Neuronal stem cell (in vitro differentiated cells): ENCODE results near the gene RGS6.

Experiments used
- DNase-seq: peaks from one replicate; pipeline ENCODE4 v3.0.0-alpha.2; 2013; ENCODE audit warnings: low spot score
- H2AFZ ChIP-seq: one replicate; pipeline ENCODE4 v1.6.1; 2013; ENCODE audit warnings: mild to moderate bottlenecking, low read length, inconsistent platforms
- H2AK5ac ChIP-seq: 2 replicates; pipeline ENCODE4 v1.6.1; 2013; ENCODE audit warnings: low read depth, mild to moderate bottlenecking, inconsistent platforms, low read length, moderate library complexity, mixed read lengths
- H2BK120ac ChIP-seq: 2 replicates; pipeline ENCODE4 v1.6.1; 2013; ENCODE audit warnings: low read depth, mild to moderate bottlenecking, inconsistent platforms, low read length, moderate library complexity, mixed read lengths
- H2BK12ac ChIP-seq: one replicate; pipeline ENCODE4 v1.6.1; 2013; ENCODE audit warnings: low read length, inconsistent platforms
- H2BK15ac ChIP-seq: 2 replicates; pipeline ENCODE4 v1.6.1; 2013; ENCODE audit warnings: mild to moderate bottlenecking, low read length, inconsistent platforms, mixed read lengths
- H2BK5ac ChIP-seq: one replicate; pipeline ENCODE4 v1.6.1; 2013; ENCODE audit warnings: inconsistent platforms, mild to moderate bottlenecking, low read length, moderate library complexity
- H3K14ac ChIP-seq: one replicate; pipeline ENCODE4 v1.6.1; 2013; ENCODE audit warnings: low read length, inconsistent platforms
- H3K18ac ChIP-seq: 2 replicates; pipeline ENCODE4 v1.6.1; 2013; ENCODE audit warnings: low read length, inconsistent platforms
- H3K23ac ChIP-seq: 2 replicates; pipeline ENCODE4 v1.6.1; 2013; ENCODE audit warnings: low read depth, mild to moderate bottlenecking, mixed read lengths, low read length, inconsistent platforms; ENCODE audit not compliant: poor library complexity
- H3K27ac ChIP-seq: replicated peaks from 3 replicates; pipeline ENCODE4 v1.5.1; 2013; ENCODE audit warnings: low read length, inconsistent platforms
- H3K27me3 ChIP-seq, 3 experiments: 2 replicates each; pipeline ENCODE4 v1.6.1; 2013; ENCODE audit warnings: low read length in 3 of 3, mild to moderate bottlenecking in 2 of 3, inconsistent platforms in 1 of 3, low read depth in 1 of 3, mixed read lengths in 1 of 3, moderate library complexity in 1 of 3; ENCODE audit not compliant: control insufficient read depth in 3 of 3, insufficient read depth in 3 of 3
- H3K36me3 ChIP-seq, 2 donors: replicated peaks in 1 of 2; 2 replicates each; pipeline ENCODE4 v1.6.1; 2013; ENCODE audit warnings: low read length in 2 of 2; ENCODE audit not compliant: control insufficient read depth in 2 of 2, insufficient read depth in 2 of 2
- H3K4ac ChIP-seq: 2 replicates; pipeline ENCODE4 v1.6.1; 2013; ENCODE audit warnings: inconsistent platforms, mild to moderate bottlenecking, low read length, moderate library complexity
- H3K4me1 ChIP-seq, 2 donors: 1 replicate in 1 of 2; 2 replicates in 1 of 2; pipeline ENCODE4 v1.6.1; 2013; ENCODE audit warnings: low read length in 2 of 2, low read depth in 1 of 2; ENCODE audit not compliant: control insufficient read depth in 2 of 2, insufficient read depth in 1 of 2
- H3K4me2 ChIP-seq: one replicate; pipeline ENCODE4 v1.6.1; 2013; ENCODE audit warnings: mild to moderate bottlenecking, low read length, inconsistent platforms; ENCODE audit not compliant: insufficient read depth, poor library complexity, severe bottlenecking
- H3K4me3 ChIP-seq, 2 donors: 2 replicates each; pipeline ENCODE4 v1.5.1; 2013; ENCODE audit warnings: low read length in 2 of 2, mild to moderate bottlenecking in 2 of 2, inconsistent platforms in 1 of 2, moderate library complexity in 1 of 2
- H3K79me1 ChIP-seq: one replicate; pipeline ENCODE4 v1.6.1; 2013; ENCODE audit warnings: low read depth, mild to moderate bottlenecking, inconsistent platforms, low read length, moderate library complexity
- H3K9ac ChIP-seq: one replicate; pipeline ENCODE4 v1.6.1; 2013; ENCODE audit warnings: mild to moderate bottlenecking, low read depth, low read length, inconsistent platforms; ENCODE audit not compliant: poor library complexity
- H3K9me3 ChIP-seq, 2 donors: replicated peaks in 1 of 2; 2 replicates each; pipeline versions ENCODE3 to v1.6.1; 2013; ENCODE audit warnings: low read length in 2 of 2, mild to moderate bottlenecking in 2 of 2, inconsistent platforms in 1 of 2, low read depth in 1 of 2, mixed read lengths in 1 of 2, moderate library complexity in 1 of 2; ENCODE audit not compliant: control insufficient read depth in 2 of 2, insufficient read depth in 1 of 2
- H4K8ac ChIP-seq: one replicate; pipeline ENCODE4 v1.6.1; 2013; ENCODE audit warnings: low read depth, mild to moderate bottlenecking, inconsistent platforms, low read length, moderate library complexity
- H4K91ac ChIP-seq: one replicate; pipeline ENCODE4 v1.6.1; 2013; ENCODE audit warnings: low read length, low read depth, mild to moderate bottlenecking, inconsistent platforms; ENCODE audit not compliant: poor library complexity
- WGBS, 2 donors: extraction: QIAGEN DNeasy Blood & Tissue Kit; methylation state at CpG; one replicate each; pipeline ENCODE4 v1.1.7; 2013; ENCODE audit warnings: missing lambda C conversion rate in 2 of 2, mixed read lengths in 1 of 2; ENCODE audit not compliant: insufficient read length in 2 of 2, insufficient replicate concordance in 1 of 2; ENCODE audit errors: extremely low coverage in 2 of 2; 5-methylcytosine and 5-hydroxymethylcytosine counted together

The RGS6 gene

DNA sequence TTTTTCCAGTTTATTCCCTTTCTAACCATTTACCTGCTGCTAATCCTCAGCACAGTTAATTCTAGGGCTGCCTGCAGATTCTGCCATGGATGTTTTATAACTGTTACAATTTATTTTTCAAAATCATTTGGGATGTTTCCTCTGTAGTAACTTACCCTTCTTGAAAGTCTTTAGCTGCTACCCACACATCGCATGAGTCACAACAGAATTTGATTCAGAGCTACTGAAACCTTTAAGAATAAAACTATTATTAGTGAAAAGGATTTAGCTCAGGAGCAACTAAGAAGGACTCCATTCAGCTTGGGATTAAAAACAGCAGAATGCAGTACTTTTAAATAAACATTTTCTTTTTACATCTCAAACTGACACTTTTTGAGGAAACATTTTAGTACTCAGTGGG, 41.7 kb upstream of the RGS6 start:
- H2BK120ac ChIP-seq: no peak overlapping the region
- WGBS, 2 donors: no CpG with 5 or more reads among the region's 1 CpG

DNA sequence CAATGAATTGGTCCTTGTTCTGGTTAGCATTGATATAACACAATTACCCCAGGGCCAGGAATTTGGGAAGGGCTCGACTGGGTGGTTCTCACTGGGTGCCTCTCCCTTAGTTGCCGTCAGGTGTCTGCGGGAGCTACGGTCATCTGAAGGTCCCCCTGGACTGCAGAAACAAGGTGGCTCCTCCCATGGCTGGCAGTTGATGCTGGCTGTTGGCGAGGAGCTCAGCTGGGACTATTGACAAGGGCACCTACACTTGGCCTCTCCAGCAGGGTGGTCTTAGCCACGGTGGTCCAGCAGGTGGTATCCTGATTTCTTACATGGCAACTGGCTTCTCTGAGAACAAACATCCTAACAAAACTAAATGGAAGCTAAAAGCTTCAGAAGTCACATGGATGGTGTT, 41.0 kb upstream of the RGS6 start:
- Histone ChIP-seq H2BK120ac (no peak overlapping the region), H2AK5ac (no peak overlapping the region), H3K9me3 (no peaks in the 10 kb centered on the region), H3K27me3 (peaks cover 0 to 6% (median 0%) of the 10 kb centered on the region in 3 experiments), H2BK12ac (no peak overlapping the region), H3K4me3 (no peak overlapping the region), H3K79me1 (no peaks in the 10 kb centered on the region), H3K4me1 (peaks cover 0 to 12% of the 10 kb centered on the region in 2 donors), H2BK5ac (no peak overlapping the region), H2BK15ac (no peak overlapping the region), H3K4me2 (no peak overlapping the region), H3K9ac (no peak overlapping the region), H3K36me3 (no peaks in the 10 kb centered on the region), H3K27ac (no peak overlapping the region), H2AFZ (no peak overlapping the region), H4K8ac (no peak overlapping the region), H4K91ac (no peak overlapping the region), H3K23ac (no peak overlapping the region), H3K4ac (no peak overlapping the region), H3K14ac (no peak overlapping the region), H3K18ac (peak overlapping the region; percentile 24)
- no peak for DNase-seq
- WGBS, 2 donors: no CpG with 5 or more reads among the region's 6 CpGs

More for the DNA sequence above, 41.7 kb upstream of the RGS6 start:
- Histone ChIP-seq H3K4me2 (no peak overlapping the region), H2BK15ac (no peak overlapping the region), H3K18ac (no peak overlapping the region), H4K8ac (no peak overlapping the region), H2AK5ac (no peak overlapping the region), H3K4ac (no peak overlapping the region), H3K4me3 (no peak overlapping the region), H2BK5ac (no peak overlapping the region), H3K23ac (no peak overlapping the region), H3K36me3 (no peaks in the 10 kb centered on the region), H3K9ac (no peak overlapping the region), H3K27me3 (peaks cover 0 to 6% (median 0%) of the 10 kb centered on the region in 3 experiments), H3K4me1 (peaks cover 0 to 12% of the 10 kb centered on the region in 2 donors), H2BK12ac (no peak overlapping the region), H3K79me1 (no peaks in the 10 kb centered on the region), H3K27ac (no peak overlapping the region), H3K14ac (no peak overlapping the region), H2AFZ (no peak overlapping the region), H3K9me3 (no peaks in the 10 kb centered on the region), H4K91ac (no peak overlapping the region)
- no peak for DNase-seq

DNA sequence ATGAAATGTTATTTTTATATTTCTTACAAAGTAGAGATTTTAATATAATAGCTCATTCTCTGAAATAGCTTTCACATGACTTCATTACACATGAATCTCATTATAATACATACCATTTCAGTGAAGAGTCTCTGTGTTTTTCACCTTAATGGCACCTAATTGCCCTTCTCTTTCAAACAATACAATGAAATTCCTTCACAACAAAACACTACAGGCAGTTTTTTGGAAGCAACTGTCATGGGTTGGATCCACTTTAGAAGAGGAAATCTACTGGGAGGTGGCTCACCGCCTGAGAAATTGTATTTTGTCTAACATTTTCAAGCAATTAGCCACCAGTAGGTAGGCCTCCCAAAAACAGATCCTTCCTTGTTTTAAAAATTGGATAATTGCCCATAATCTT, 40.3 kb upstream of the RGS6 start:
- Histone ChIP-seq H2BK5ac (no peak overlapping the region), H2AK5ac (no peak overlapping the region), H3K4ac (no peak overlapping the region), H3K9ac (no peak overlapping the region), H3K36me3 (no peaks in the 10 kb centered on the region), H4K8ac (no peak overlapping the region), H2BK12ac (no peak overlapping the region), H3K79me1 (no peaks in the 10 kb centered on the region), H2AFZ (no peak overlapping the region), H2BK15ac (no peak overlapping the region), H3K9me3 (no peaks in the 10 kb centered on the region), H3K27ac (peak overlapping the region; percentile 16), H3K4me2 (no peak overlapping the region), H3K14ac (no peak overlapping the region), H4K91ac (no peak overlapping the region), H3K4me1 (peaks cover 0 to 12% of the 10 kb centered on the region in 2 donors), H3K4me3 (no peak overlapping the region), H3K27me3 (peaks cover 0 to 6% (median 0%) of the 10 kb centered on the region in 3 experiments), H2BK120ac (no peak overlapping the region), H3K23ac (no peak overlapping the region), H3K18ac (no peak overlapping the region)
- no CpG with 5 or more reads among the region's 1 CpG for WGBS, 2 donors
- DNase-seq: no peak

DNA sequence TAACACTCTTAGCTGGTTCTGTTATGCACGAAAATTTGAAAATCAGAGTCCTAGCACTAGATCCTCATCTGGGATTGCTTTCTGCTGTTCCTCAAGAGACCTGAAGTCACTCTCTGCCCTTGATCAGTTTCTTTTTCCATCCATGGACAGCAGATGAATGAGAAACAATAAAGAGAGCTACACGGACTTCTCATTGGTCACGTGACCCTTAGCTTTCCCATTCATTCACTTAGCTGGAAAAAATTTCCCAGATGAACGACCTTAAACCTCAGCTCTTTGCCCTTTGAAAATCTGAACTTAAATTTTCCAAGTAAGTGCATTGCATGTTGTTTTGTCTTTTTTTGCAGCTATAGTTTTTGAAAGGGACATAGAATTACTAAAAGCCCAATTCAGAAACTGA, 27.2 kb upstream of the RGS6 start:
- Histone ChIP-seq H3K4me1 (peaks cover 3 to 5% of the 10 kb centered on the region in 2 donors), H3K27me3 (peaks cover 0 to 24% (median 0%) of the 10 kb centered on the region in 3 experiments), H3K4ac (no peak overlapping the region), H3K9me3 (no peaks in the 10 kb centered on the region), H4K91ac (no peak overlapping the region), H2BK15ac (no peak overlapping the region), H3K14ac (no peak overlapping the region), H2BK12ac (no peak overlapping the region), H3K23ac (no peak overlapping the region), H3K18ac (no peak overlapping the region), H2AK5ac (no peak overlapping the region), H4K8ac (no peak overlapping the region), H3K4me2 (no peak overlapping the region), H3K79me1 (no peaks in the 10 kb centered on the region), H2BK120ac (no peak overlapping the region), H3K9ac (no peak overlapping the region), H3K4me3 (no peak overlapping the region), H2AFZ (peak overlapping the region; percentile 80), H2BK5ac (no peak overlapping the region), H3K36me3 (no peaks in the 10 kb centered on the region), H3K27ac (no peak overlapping the region)
- no CpG with 5 or more reads among the region's 4 CpGs for WGBS, 2 donors
- DNase-seq: no peak
